K562 (cell line): Measurements from ENCODE around the gene FAM120AOS. TPM values are rescaled to one million over a fixed set of nuclear protein-coding genes. Genes with fewer than 3 reads are reported as not detected.

Experiments used
- AFF1 ChIP-seq, 2 experiments: fragments of 450-650 bp; IDR thresholded peaks; 2 replicates each; pipeline ENCODE4 v1.6.1; 2018; ENCODE audit warnings: mild to moderate bottlenecking in 2 of 2, low read depth in 1 of 2; ENCODE audit not compliant: partially characterized antibody in 2 of 2
- ASH1L ChIP-seq: fragments of 450-650 bp; IDR thresholded peaks from 2 replicates; pipeline ENCODE4 v1.6.1; 2018; ENCODE audit warnings: borderline replicate concordance, mild to moderate bottlenecking, low read depth; ENCODE audit not compliant: partially characterized antibody
- ATF7 ChIP-seq: fragments of 450-650 bp; IDR thresholded peaks from 2 replicates; pipeline ENCODE4 v1.7.1; 2014; ENCODE audit warnings: mild to moderate bottlenecking, moderate library complexity
- CTBP1 ChIP-seq: fragments of 450-650 bp; IDR thresholded peaks from 2 replicates; pipeline ENCODE4 v1.6.1; 2016; ENCODE audit warnings: borderline replicate concordance
- ELF4 ChIP-seq: fragments of 450-650 bp; formaldehyde crosslinking; IDR thresholded peaks from 2 replicates; pipeline ENCODE4 v1.4.0; 2022; ENCODE audit warnings: missing genetic modification characterization
- ETV1 ChIP-seq: fragments of 450-650 bp; conservative IDR thresholded peaks from 2 replicates; pipeline ENCODE4 v1.6.1; 2016; ENCODE audit warnings: missing genetic modification characterization, control low read depth, low read depth, missing compliant biosample characterization
- FOS ChIP-seq: IDR thresholded peaks from 3 replicates; pipeline ENCODE4 v1.6.1; 2011; ENCODE audit not compliant: insufficient read length; ENCODE audit errors: extremely low read depth
- GMEB1 ChIP-seq: fragments of 250-450 bp; sonication (Bioruptor Pico); IDR thresholded peaks from 2 replicates; pipeline ENCODE4 v1.4.0; 2020; ENCODE audit warnings: mild to moderate bottlenecking
- MEF2A ChIP-seq: IDR thresholded peaks from 2 replicates; pipeline ENCODE4 v1.6.1; 2011; ENCODE audit warnings: low read depth, mild to moderate bottlenecking, low read length, moderate library complexity; ENCODE audit not compliant: control insufficient read depth
- MEIS2 ChIP-seq: fragments of 450-650 bp; IDR thresholded peaks from 2 replicates; pipeline ENCODE4 v1.6.1; 2014; ENCODE audit warnings: mild to moderate bottlenecking; ENCODE audit not compliant: partially characterized antibody
- NELFE ChIP-seq: IDR thresholded peaks from 2 replicates; pipeline ENCODE4 v1.6.1; 2011; ENCODE audit warnings: mild to moderate bottlenecking; ENCODE audit not compliant: insufficient read depth, insufficient read length
- RUNX1 ChIP-seq: sonication (generic); IDR thresholded peaks from 2 replicates; pipeline ENCODE4 v1.6.1; 2016; ENCODE audit warnings: antibody characterized with exemption, low read depth
- TFAM ChIP-seq: fragments of 250-450 bp; sonication (Bioruptor Pico); conservative IDR thresholded peaks from 2 replicates; pipeline ENCODE4 v1.5.0; 2021; ENCODE audit warnings: mild to moderate bottlenecking, moderate library complexity
- ZBTB17 ChIP-seq: fragments of 450-650 bp; formaldehyde crosslinking; IDR thresholded peaks from 2 replicates; pipeline ENCODE4 v1.4.0; 2020; ENCODE audit warnings: mild to moderate bottlenecking
- ZBTB7A ChIP-seq: IDR thresholded peaks from 2 replicates; pipeline ENCODE4 v1.6.1; 2011; ENCODE audit warnings: low read depth, mild to moderate bottlenecking, low read length, moderate library complexity, borderline replicate concordance; ENCODE audit not compliant: control insufficient read depth
- ZNF395 ChIP-seq: fragments of 200-800 bp; sonication (Bioruptor generic); IDR thresholded peaks from 2 replicates; pipeline ENCODE4 v1.6.1; 2017; ENCODE audit warnings: missing genetic modification characterization, missing compliant biosample characterization
- ZNF75A ChIP-seq: fragments of 450-650 bp; formaldehyde crosslinking; IDR thresholded peaks from 2 replicates; pipeline ENCODE4 v1.4.0; 2020; ENCODE audit warnings: mild to moderate bottlenecking
- polyA plus RNA-seq, 8 experiments: library from polyadenylated mRNA; depleted of rRNA in 4 of 8; stranded (reverse) in 5 of 8; unstranded in 3 of 8; fragments of >200 nt; fragmentation: Nextera tagmentation in 2 of 8; fragmentation: Illumina TruSeq in 1 of 8; extraction: Ambion mirVana in 2 of 8; extraction: Trizol in 1 of 8; gene quantifications; 2 replicates each; pipeline versions ENCODE4 v1.2.1 to v1.2.3, GENCODE V29; 2011 to 2014; ENCODE audit warnings: inconsistent platforms in 1 of 8, missing spikeins in 1 of 8
- total RNA-seq, 7 experiments: library from RNA; depleted of rRNA in 6 of 7; stranded (reverse); fragments of >200 nt in 6 of 7; fragmentation: Illumina TruSeq in 2 of 7; extraction: Trizol in 2 of 7; gene quantifications; 2 replicates each; pipeline versions ENCODE4 v1.2.1 to v1.2.3, GENCODE V29; 2011 to 2021; ENCODE audit warnings: low replicate concordance in 1 of 7

FAM120AOS gene
- total and polyA plus RNA-seq, 9 of the 15 experiments (the other 6 are each of a cell fraction or from before 2014, with no cell fraction given) = 18.8 to 53.4 (median 41.4) TPM

GRCh38 chr9:93453047-93453914, at the start of gene FAM120AOS (continued):
- no peak for TF ChIP-seq AFF1 (IDR thresholded peaks at IDR 0.05; ENCODE audit: low read depth in 1 of 2, partially characterized antibody in 2 of 2)
- TF ChIP-seq ZNF75A (CRISPR knock-in tag) = no peak
- TF ChIP-seq RUNX1 = no peak
- peak; percentile 25 for TF ChIP-seq MEIS2
- peak; percentile 71 for TF ChIP-seq ASH1L
- TF ChIP-seq ETV1 (tag) = peak; percentile 40; the same call in 1 of the 2 replicates
- TF ChIP-seq TFAM (CRISPR knock-in tag) = no peak
- TF ChIP-seq MEF2A = no peak
- TF ChIP-seq ATF7 = peak; percentile 57; the same call in 1 of the 2 replicates
- TF ChIP-seq CTBP1 = no peak
- peak; percentile 60; the same call in 1 of the 2 replicates for TF ChIP-seq ZNF395 (CRISPR knock-in tag)
- TF ChIP-seq GMEB1 (CRISPR knock-in tag) = no peak
- TF ChIP-seq ELF4 = peak; percentile 65
- TF ChIP-seq NELFE = no peak
- peak; percentile 86 for TF ChIP-seq FOS
- TF ChIP-seq ZBTB7A = no peak
- TF ChIP-seq ZBTB17 (CRISPR knock-in tag) = peak; percentile 82
